Measurements from ENCODE around the gene NTM.

NTM gene

GRCh38 chr11:131372234-131372962 lies 2.0 kb downstream of the NTM start:
- Histone ChIP-seq H3K27ac (ENCODE audit: insufficient read depth, low read length, poor library complexity, severe bottlenecking) (no peak overlapping the region), H3K4me3 (ENCODE audit: insufficient read depth, low read depth, low read length, poor library complexity, severe bottlenecking) (no peak overlapping the region), H3K4me1 (ENCODE audit: control insufficient read depth, insufficient read depth, low read length, poor library complexity, severe bottlenecking) (no peaks in the 10 kb centered on the region), H3K36me3 (ENCODE audit: control insufficient read depth, insufficient read depth, low read length) (no peaks in the 10 kb centered on the region), H3K9me3 (ENCODE audit: control insufficient read depth, low read length) (no peaks in the 10 kb centered on the region), H3K27me3 (replicated peaks; ENCODE audit: control insufficient read depth, insufficient read depth, low read length, poor library complexity, severe bottlenecking) (no peaks in the 10 kb centered on the region)
- no peak for DNase-seq

GRCh38 chr11:131373095-131373725 lies 2.8 kb downstream of the NTM start:
- no peak overlapping the region for H3K27ac ChIP-seq (ENCODE audit: insufficient read depth, low read length, poor library complexity, severe bottlenecking)
- H3K4me1 ChIP-seq (ENCODE audit: control insufficient read depth, insufficient read depth, low read length, poor library complexity, severe bottlenecking), result no peaks in the 10 kb centered on the region
- H3K36me3 ChIP-seq (ENCODE audit: control insufficient read depth, insufficient read depth, low read length), result no peaks in the 10 kb centered on the region
- H3K4me3 ChIP-seq (ENCODE audit: insufficient read depth, low read depth, low read length, poor library complexity, severe bottlenecking), result no peak overlapping the region
- no peaks in the 10 kb centered on the region for H3K9me3 ChIP-seq (ENCODE audit: control insufficient read depth, low read length)
- DNase-seq, result no peak
- no peaks in the 10 kb centered on the region for H3K27me3 ChIP-seq (replicated peaks; ENCODE audit: control insufficient read depth, insufficient read depth, low read length, poor library complexity, severe bottlenecking)

- Histone ChIP-seq H3K9me3 (ENCODE audit: control insufficient read depth, low read length) (no peaks in the 10 kb centered on the region), H3K27ac (ENCODE audit: insufficient read depth, low read length, poor library complexity, severe bottlenecking) (no peak overlapping the region), H3K4me3 (ENCODE audit: insufficient read depth, low read depth, low read length, poor library complexity, severe bottlenecking) (no peak overlapping the region), H3K4me1 (ENCODE audit: control insufficient read depth, insufficient read depth, low read length, poor library complexity, severe bottlenecking) (no peaks in the 10 kb centered on the region), H3K36me3 (ENCODE audit: control insufficient read depth, insufficient read depth, low read length) (no peaks in the 10 kb centered on the region), H3K27me3 (replicated peaks; ENCODE audit: control insufficient read depth, insufficient read depth, low read length, poor library complexity, severe bottlenecking) (no peaks in the 10 kb centered on the region)
- DNase-seq, result no peak
Observed at GRCh38 chr11:131373756-131374155, 3.3 kb downstream of the NTM start.

- H3K4me1 ChIP-seq (ENCODE audit: control insufficient read depth, insufficient read depth, low read length, poor library complexity, severe bottlenecking), result no peaks in the 10 kb centered on the region
Observed at GRCh38 chr11:131375421-131375820, 5.0 kb downstream of the NTM start.

GRCh38 chr11:131375915-131376314 lies 5.5 kb downstream of the NTM start:
- Histone ChIP-seq H3K27ac (ENCODE audit: insufficient read depth, low read length, poor library complexity, severe bottlenecking) (no peak overlapping the region), H3K36me3 (ENCODE audit: control insufficient read depth, insufficient read depth, low read length) (no peaks in the 10 kb centered on the region), H3K4me3 (ENCODE audit: insufficient read depth, low read depth, low read length, poor library complexity, severe bottlenecking) (no peak overlapping the region), H3K27me3 (replicated peaks; ENCODE audit: control insufficient read depth, insufficient read depth, low read length, poor library complexity, severe bottlenecking) (no peaks in the 10 kb centered on the region), H3K4me1 (ENCODE audit: control insufficient read depth, insufficient read depth, low read length, poor library complexity, severe bottlenecking) (no peaks in the 10 kb centered on the region), H3K9me3 (ENCODE audit: control insufficient read depth, low read length) (no peaks in the 10 kb centered on the region)
- no peak for DNase-seq

More at GRCh38 chr11:131375421-131375820, 5.0 kb downstream of the NTM start:
- no peak for DNase-seq
- no peak overlapping the region for H3K27ac ChIP-seq (ENCODE audit: insufficient read depth, low read length, poor library complexity, severe bottlenecking)
- H3K36me3 ChIP-seq (ENCODE audit: control insufficient read depth, insufficient read depth, low read length), result no peaks in the 10 kb centered on the region
- H3K9me3 ChIP-seq (ENCODE audit: control insufficient read depth, low read length), result no peaks in the 10 kb centered on the region
- H3K4me3 ChIP-seq (ENCODE audit: insufficient read depth, low read depth, low read length, poor library complexity, severe bottlenecking), result no peak overlapping the region
- H3K27me3 ChIP-seq (replicated peaks; ENCODE audit: control insufficient read depth, insufficient read depth, low read length, poor library complexity, severe bottlenecking), result no peaks in the 10 kb centered on the region

GRCh38 chr11:131378931-131379330 lies 8.5 kb downstream of the NTM start:
- H3K27me3 ChIP-seq (replicated peaks; ENCODE audit: control insufficient read depth, insufficient read depth, low read length, poor library complexity, severe bottlenecking), result no peaks in the 10 kb centered on the region
- no peak overlapping the region for H3K4me3 ChIP-seq (ENCODE audit: insufficient read depth, low read depth, low read length, poor library complexity, severe bottlenecking)
- no peaks in the 10 kb centered on the region for H3K36me3 ChIP-seq (ENCODE audit: control insufficient read depth, insufficient read depth, low read length)
- no peak for DNase-seq
- no peaks in the 10 kb centered on the region for H3K9me3 ChIP-seq (ENCODE audit: control insufficient read depth, low read length)
- no peak overlapping the region for H3K27ac ChIP-seq (ENCODE audit: insufficient read depth, low read length, poor library complexity, severe bottlenecking)
- H3K4me1 ChIP-seq (ENCODE audit: control insufficient read depth, insufficient read depth, low read length, poor library complexity, severe bottlenecking), result no peaks in the 10 kb centered on the region

- DNase-seq, result no peak
- no peaks in the 10 kb centered on the region for H3K4me1 ChIP-seq (ENCODE audit: control insufficient read depth, insufficient read depth, low read length, poor library complexity, severe bottlenecking)
- no peak overlapping the region for H3K27ac ChIP-seq (ENCODE audit: insufficient read depth, low read length, poor library complexity, severe bottlenecking)
- H3K36me3 ChIP-seq (ENCODE audit: control insufficient read depth, insufficient read depth, low read length), result no peaks in the 10 kb centered on the region
- H3K4me3 ChIP-seq (ENCODE audit: insufficient read depth, low read depth, low read length, poor library complexity, severe bottlenecking), result no peak overlapping the region
- no peaks in the 10 kb centered on the region for H3K9me3 ChIP-seq (ENCODE audit: control insufficient read depth, low read length)
- no peaks in the 10 kb centered on the region for H3K27me3 ChIP-seq (replicated peaks; ENCODE audit: control insufficient read depth, insufficient read depth, low read length, poor library complexity, severe bottlenecking)
Observed at GRCh38 chr11:131385763-131386390, 15.5 kb downstream of the NTM start.

GRCh38 chr11:131386408-131386807 lies 16.0 kb downstream of the NTM start:
- Histone ChIP-seq H3K4me1 (ENCODE audit: control insufficient read depth, insufficient read depth, low read length, poor library complexity, severe bottlenecking) (no peaks in the 10 kb centered on the region), H3K4me3 (ENCODE audit: insufficient read depth, low read depth, low read length, poor library complexity, severe bottlenecking) (no peak overlapping the region), H3K27me3 (replicated peaks; ENCODE audit: control insufficient read depth, insufficient read depth, low read length, poor library complexity, severe bottlenecking) (no peaks in the 10 kb centered on the region), H3K9me3 (ENCODE audit: control insufficient read depth, low read length) (no peaks in the 10 kb centered on the region), H3K27ac (ENCODE audit: insufficient read depth, low read length, poor library complexity, severe bottlenecking) (no peak overlapping the region), H3K36me3 (ENCODE audit: control insufficient read depth, insufficient read depth, low read length) (no peaks in the 10 kb centered on the region)
- DNase-seq, result no peak

- Histone ChIP-seq H3K27ac (ENCODE audit: insufficient read depth, low read length, poor library complexity, severe bottlenecking) (no peak overlapping the region), H3K27me3 (replicated peaks; ENCODE audit: control insufficient read depth, insufficient read depth, low read length, poor library complexity, severe bottlenecking) (no peaks in the 10 kb centered on the region), H3K9me3 (ENCODE audit: control insufficient read depth, low read length) (no peaks in the 10 kb centered on the region), H3K36me3 (ENCODE audit: control insufficient read depth, insufficient read depth, low read length) (no peaks in the 10 kb centered on the region), H3K4me3 (ENCODE audit: insufficient read depth, low read depth, low read length, poor library complexity, severe bottlenecking) (no peak overlapping the region), H3K4me1 (ENCODE audit: control insufficient read depth, insufficient read depth, low read length, poor library complexity, severe bottlenecking) (no peaks in the 10 kb centered on the region)
- DNase-seq, result no peak
Observed at GRCh38 chr11:131388030-131388429, 17.6 kb downstream of the NTM start.

- Histone ChIP-seq H3K4me1 (ENCODE audit: control insufficient read depth, insufficient read depth, low read length, poor library complexity, severe bottlenecking) (no peaks in the 10 kb centered on the region), H3K27me3 (replicated peaks; ENCODE audit: control insufficient read depth, insufficient read depth, low read length, poor library complexity, severe bottlenecking) (no peaks in the 10 kb centered on the region), H3K9me3 (ENCODE audit: control insufficient read depth, low read length) (no peaks in the 10 kb centered on the region), H3K36me3 (ENCODE audit: control insufficient read depth, insufficient read depth, low read length) (no peaks in the 10 kb centered on the region), H3K27ac (ENCODE audit: insufficient read depth, low read length, poor library complexity, severe bottlenecking) (no peak overlapping the region), H3K4me3 (ENCODE audit: insufficient read depth, low read depth, low read length, poor library complexity, severe bottlenecking) (no peak overlapping the region)
- no peak for DNase-seq
Observed at GRCh38 chr11:131389582-131389981, 19.2 kb downstream of the NTM start.

Data from effector memory CD4-positive, alpha-beta T cell (primary cell).